Activated naive CD4-positive, alpha-beta T cell treated with anti-CD3 and anti-CD28 coated beads, Interleukin-2, amount 10 ng/mL, durations not matched to agents 7 days and 5 days (primary cell): ENCODE data around the gene CREB3L4.
"Not testable (repeated sequence)": the region's sequence is repeated elsewhere in the genome, so short reads cannot be mapped to it uniquely, and the experiment has no call there.

ENCODE experiments used
- CTCF ChIA-PET: fragments of 350-600 bp; sonication (Branson Sonifier 250); formaldehyde crosslinking; loops from one replicate; lab custom pipeline; 2021; ENCODE audit warnings: antibody characterized with exemption; lab: Charles Lee
- DNase-seq: peaks from one replicate; pipeline ENCODE4 v3.0.0-alpha.2; 2020
- H3K27ac Mint-ChIP-seq: one replicate; pipeline ENCODE4 v1.8.0; 2021; ENCODE audit warnings: mild to moderate bottlenecking, moderate library complexity, mixed read lengths
- H3K27me3 Mint-ChIP-seq: one replicate; pipeline ENCODE4 v1.8.0; 2021; ENCODE audit warnings: mild to moderate bottlenecking, mixed read lengths
- H3K36me3 Mint-ChIP-seq: one replicate; pipeline ENCODE4 v1.8.0; 2021; ENCODE audit warnings: mixed read lengths
- H3K4me1 Mint-ChIP-seq: one replicate; pipeline ENCODE4 v1.8.0; 2021; ENCODE audit warnings: mixed read lengths
- H3K4me3 Mint-ChIP-seq: one replicate; pipeline ENCODE4 v1.8.0; 2021; ENCODE audit warnings: mild to moderate bottlenecking, moderate library complexity, mixed read lengths
- H3K9me3 Mint-ChIP-seq: one replicate; pipeline ENCODE4 v1.8.0; 2021; ENCODE audit warnings: mixed read lengths

Gene CREB3L4

DNA sequence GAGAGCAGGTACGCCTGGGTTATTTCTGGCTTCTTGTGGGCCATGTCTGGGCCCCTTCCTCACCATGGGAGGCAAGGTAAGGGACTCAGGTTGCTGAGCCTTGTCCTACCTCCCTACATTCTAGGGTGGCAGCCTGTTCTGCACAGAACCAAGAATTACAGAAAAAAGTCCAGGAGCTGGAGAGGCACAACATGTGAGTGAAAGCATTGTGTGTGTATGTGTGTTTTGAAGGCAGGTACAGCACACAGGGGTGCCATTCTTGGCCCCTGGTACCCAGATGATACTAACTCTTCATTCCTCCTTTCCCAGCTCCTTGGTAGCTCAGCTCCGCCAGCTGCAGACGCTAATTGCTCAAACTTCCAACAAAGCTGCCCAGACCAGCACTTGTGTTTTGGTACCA is 5.4 kb downstream of the CREB3L4 start:
- peaks cover 42% of the 10 kb centered on the region for H3K36me3 Mint-ChIP-seq
- no peak overlapping the region for H3K4me3 Mint-ChIP-seq
- H3K9me3 Mint-ChIP-seq: no peaks in the 10 kb centered on the region
- no peak for DNase-seq
- no peaks in the 10 kb centered on the region for H3K27me3 Mint-ChIP-seq
- H3K27ac Mint-ChIP-seq: no peak overlapping the region
- CTCF ChIA-PET: interaction anchor here (1.2 to 1.3 kb wide), 2 partner anchors 11 to 14 kb away, joined by 3 read pairs; partner anchors contain the start of gene RAB13
- peaks cover 64% of the 10 kb centered on the region for H3K4me1 Mint-ChIP-seq

DNA sequence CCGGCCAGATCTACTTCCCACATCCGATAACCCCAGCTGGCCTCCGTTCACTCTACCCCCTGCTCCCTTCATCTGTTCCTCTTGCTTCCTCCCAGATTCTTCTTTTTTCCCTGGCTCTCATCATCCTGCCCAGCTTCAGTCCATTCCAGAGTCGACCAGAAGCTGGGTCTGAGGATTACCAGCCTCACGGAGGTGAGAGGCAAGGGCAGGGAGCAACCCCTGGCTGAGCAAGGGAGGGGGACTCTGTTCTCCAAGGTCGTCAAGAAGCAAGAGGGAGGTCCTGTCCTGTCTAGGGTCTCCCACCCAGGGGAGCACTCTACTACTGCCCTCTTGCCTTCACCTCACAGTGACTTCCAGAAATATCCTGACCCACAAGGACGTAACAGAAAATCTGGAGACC is 5.8 kb downstream of the CREB3L4 start:
- Mint-ChIP-seq H3K27me3 (no peaks in the 10 kb centered on the region), H3K36me3 (peaks cover 42% of the 10 kb centered on the region), H3K9me3 (no peaks in the 10 kb centered on the region), H3K4me1 (peaks cover 64% of the 10 kb centered on the region), H3K27ac (no peak overlapping the region), H3K4me3 (no peak overlapping the region)
- DNase-seq: no peak
- CTCF ChIA-PET: interaction anchor here (1.3 to 3.1 kb wide), 2 partner anchors 13 kb away, joined by 3 to 18 read pairs; partner anchors contain the start of gene RAB13

DNA sequence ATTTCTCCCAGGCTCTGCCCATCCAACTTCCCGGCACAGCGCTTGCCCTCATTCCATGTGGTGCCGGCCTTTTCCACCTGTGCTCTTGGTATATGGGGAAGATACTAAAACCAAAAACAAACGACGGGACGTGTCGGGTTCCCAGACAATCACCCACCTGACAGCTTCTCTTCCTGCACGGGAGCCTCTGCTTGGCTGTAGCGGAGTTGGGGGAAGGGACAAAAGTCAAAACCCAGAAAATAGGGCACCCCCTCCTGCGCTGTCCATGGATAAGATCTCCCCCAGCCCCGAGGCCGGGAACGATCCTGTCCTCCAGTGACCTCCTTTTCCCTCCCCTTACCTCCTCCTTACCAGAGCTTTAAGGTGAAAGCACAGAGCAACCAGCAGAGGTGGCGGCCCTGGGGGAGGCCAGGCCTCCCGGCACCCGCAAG is 9.1 kb downstream of the CREB3L4 start:
- peaks cover 56% of the 10 kb centered on the region for H3K4me1 Mint-ChIP-seq
- no peak for DNase-seq
- H3K27me3 Mint-ChIP-seq: peaks cover 2% of the 10 kb centered on the region
- peaks cover 42% of the 10 kb centered on the region for H3K36me3 Mint-ChIP-seq
- no peaks in the 10 kb centered on the region for H3K9me3 Mint-ChIP-seq
- H3K4me3 Mint-ChIP-seq: peak overlapping the region; percentile 89
- peak overlapping the region; percentile 92 for H3K27ac Mint-ChIP-seq
- CTCF ChIA-PET: interaction anchor here (1.1 to 3.1 kb wide), 7 partner anchors 9 to 180 kb away, joined by 3 to 22 read pairs (median 8); partner anchors contain the start of genes CREB3L4 and RAB13

DNA sequence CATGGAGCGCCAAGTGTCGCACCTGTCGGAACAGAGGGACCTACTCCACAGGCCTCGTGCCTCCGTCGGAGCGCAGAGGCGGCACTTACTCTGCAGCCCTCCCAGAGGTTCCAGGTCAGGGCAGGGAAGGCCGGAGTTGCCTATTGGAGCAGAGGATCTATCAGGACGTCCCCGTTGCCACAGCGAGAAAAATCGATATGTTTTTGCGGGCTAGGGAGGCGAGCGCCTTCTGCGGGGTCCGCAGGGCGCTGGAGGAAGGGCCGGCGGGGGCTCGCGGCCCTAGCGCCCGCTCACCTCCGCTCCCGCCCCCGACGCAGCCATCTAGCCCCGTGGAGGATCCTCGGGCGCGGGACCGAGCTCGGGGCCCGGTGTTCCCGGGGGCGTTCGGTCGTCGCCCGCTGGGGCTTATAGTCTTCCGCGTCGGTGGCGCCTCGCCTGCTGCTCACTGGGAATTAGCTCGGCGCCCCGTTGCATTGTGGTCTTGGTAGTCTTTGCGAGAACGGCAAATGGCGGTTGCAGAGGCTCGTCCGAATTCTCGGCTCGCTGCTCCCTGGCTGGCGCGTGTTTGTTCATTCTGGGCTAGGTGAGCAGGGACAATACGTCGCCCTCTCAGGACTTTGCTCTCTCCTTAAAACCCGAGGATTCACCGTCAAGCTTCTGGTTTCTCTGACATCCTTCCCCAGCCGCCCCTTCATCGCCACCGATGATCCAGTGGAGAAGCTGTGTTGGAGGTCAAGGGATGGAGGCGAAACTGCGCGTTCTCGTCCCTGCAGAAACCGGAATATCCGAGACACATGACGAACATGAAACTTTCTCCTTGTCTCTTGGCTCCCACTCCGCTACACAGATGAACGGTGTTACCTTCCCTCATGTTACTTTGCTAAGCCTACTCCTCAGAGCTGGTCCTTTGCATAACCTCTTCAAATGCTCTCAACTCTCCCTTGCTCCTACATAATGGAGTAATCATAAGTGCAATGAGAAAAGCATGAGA is 9.8 kb downstream of the CREB3L4 start, which contains the start of gene JTB:
JTB (minus strand) TSS at position 425 of the 991 bp plus-strand sequence; CDS start at position 3, 422 bp downstream.
- Mint-ChIP-seq H3K27ac (peak within 1 kb of the TSS; percentile 92), H3K27me3 (peaks cover 4% of the 10 kb centered on the region), H3K4me1 (peaks cover 49% of the 10 kb centered on the region), H3K4me3 (peak within 1 kb of the TSS; percentile 89), H3K36me3 (peaks cover 37% of the 10 kb centered on the region), H3K9me3 (no peaks in the 10 kb centered on the region)
- peak; percentile 94 for DNase-seq
- CTCF ChIA-PET: interaction anchor here (0.6 to 2.2 kb wide), 9 partner anchors 9 to 357 kb away, joined by 3 to 22 read pairs (median 6); partner anchors contain the start of genes CREB3L4, DENND4B and RAB13

DNA sequence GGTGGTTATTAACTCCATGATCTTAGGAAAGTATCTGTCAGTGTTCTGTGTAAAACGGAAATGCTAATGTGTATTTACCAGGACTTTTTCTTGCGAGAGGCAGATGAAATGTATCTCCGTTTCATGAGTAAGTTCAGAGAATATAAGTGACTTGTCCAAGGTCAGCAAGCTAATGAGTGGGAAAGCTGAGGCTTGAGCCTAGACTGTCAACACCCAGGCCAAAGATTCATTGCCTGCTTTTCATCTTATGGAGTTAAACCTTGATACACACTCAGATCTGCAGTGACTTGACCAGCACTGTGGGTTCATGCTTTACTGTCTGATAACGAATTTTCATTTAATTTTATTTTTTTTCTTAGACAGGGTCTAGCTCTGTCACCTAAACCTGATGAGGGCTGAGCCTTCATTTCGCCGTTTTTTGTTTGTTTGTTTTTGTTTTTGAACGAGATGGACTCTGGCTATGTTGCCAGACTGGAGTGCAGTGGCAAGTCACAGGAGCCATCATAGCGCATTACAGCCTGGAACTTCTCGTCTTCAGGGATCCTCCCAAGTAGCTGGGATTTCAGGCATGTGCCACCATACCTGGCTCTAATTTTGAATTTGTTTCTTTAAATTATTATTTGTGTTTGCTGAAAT is 10.7 kb downstream of the CREB3L4 start:
- H3K4me3 Mint-ChIP-seq: peak overlapping the region; percentile 89
- CTCF ChIA-PET: interaction anchor here (0.7 to 2.2 kb wide), 7 partner anchors 8 to 181 kb away, joined by 3 to 22 read pairs (median 7); partner anchors contain the start of genes CREB3L4, DENND4B and RAB13
- no peak for DNase-seq
- peaks cover 4% of the 10 kb centered on the region for H3K27me3 Mint-ChIP-seq
- no peaks in the 10 kb centered on the region for H3K9me3 Mint-ChIP-seq
- H3K4me1 Mint-ChIP-seq: peaks cover 42% of the 10 kb centered on the region
- H3K27ac Mint-ChIP-seq: peak overlapping the region; percentile 84
- peaks cover 30% of the 10 kb centered on the region for H3K36me3 Mint-ChIP-seq

DNA sequence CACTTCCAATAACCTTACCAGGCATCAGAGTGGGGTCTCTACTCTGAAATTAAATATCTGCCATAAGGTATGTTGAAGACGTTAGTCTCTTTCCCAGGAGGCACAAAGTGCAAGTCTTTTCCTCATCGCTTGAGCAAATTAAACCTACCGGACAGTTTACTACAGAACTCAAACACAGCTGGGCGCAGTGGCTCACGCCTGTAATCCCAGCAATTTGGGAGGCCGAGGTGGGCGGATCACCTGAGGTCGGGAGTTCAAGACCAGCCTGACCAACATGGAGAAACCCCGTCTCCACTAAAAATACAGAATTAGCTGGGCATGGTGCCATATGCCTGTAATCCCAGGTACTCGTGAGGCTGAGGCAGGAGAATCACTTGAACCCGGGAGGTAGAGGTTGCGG is 11.4 kb downstream of the CREB3L4 start:
- not testable (repeated sequence) for H3K9me3 Mint-ChIP-seq
- Mint-ChIP-seq H3K4me1 (peaks cover 37% of the 10 kb centered on the region), H3K27ac (peak overlapping the region; percentile 69)

DNA sequence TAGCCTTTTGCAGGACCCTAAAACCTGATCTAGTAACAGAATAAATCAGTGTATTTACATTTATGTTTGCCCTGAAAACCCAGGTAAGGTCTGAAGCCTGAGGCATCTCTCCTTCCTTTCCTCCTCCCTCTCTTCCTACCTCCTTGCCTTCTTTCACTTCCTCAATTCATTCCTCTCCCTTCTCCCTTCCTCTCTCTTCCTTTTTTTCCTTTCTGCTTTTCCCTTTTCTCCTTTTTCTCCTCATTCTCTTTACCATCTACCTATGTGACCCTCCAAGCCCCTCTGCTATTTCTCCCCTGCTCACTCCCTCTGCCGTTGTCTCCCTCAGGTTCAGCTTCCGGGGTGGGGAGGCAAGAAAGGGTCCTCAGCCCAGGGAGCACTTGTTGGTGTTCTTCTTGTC is 14.0 kb downstream of the CREB3L4 start:
- CTCF ChIA-PET, DNase-seq, H3K27ac Mint-ChIP-seq, H3K9me3 Mint-ChIP-seq, H3K36me3 Mint-ChIP-seq, H3K4me3 Mint-ChIP-seq: not testable (repeated sequence)
- Mint-ChIP-seq H3K27me3 (peaks cover 22% of the 10 kb centered on the region), H3K4me1 (peaks cover 30% of the 10 kb centered on the region)

More for the DNA sequence above, 11.4 kb downstream of the CREB3L4 start:
- not testable (repeated sequence) for DNase-seq, H3K27me3 Mint-ChIP-seq
- Mint-ChIP-seq H3K36me3 (peaks cover 26% of the 10 kb centered on the region), H3K4me3 (peak overlapping the region; percentile 89)
- CTCF ChIA-PET: interaction anchor here (1.5 to 1.9 kb wide), 2 partner anchors 13 to 32 kb away, joined by 3 to 7 read pairs; partner anchors contain the start of gene DENND4B

DNA sequence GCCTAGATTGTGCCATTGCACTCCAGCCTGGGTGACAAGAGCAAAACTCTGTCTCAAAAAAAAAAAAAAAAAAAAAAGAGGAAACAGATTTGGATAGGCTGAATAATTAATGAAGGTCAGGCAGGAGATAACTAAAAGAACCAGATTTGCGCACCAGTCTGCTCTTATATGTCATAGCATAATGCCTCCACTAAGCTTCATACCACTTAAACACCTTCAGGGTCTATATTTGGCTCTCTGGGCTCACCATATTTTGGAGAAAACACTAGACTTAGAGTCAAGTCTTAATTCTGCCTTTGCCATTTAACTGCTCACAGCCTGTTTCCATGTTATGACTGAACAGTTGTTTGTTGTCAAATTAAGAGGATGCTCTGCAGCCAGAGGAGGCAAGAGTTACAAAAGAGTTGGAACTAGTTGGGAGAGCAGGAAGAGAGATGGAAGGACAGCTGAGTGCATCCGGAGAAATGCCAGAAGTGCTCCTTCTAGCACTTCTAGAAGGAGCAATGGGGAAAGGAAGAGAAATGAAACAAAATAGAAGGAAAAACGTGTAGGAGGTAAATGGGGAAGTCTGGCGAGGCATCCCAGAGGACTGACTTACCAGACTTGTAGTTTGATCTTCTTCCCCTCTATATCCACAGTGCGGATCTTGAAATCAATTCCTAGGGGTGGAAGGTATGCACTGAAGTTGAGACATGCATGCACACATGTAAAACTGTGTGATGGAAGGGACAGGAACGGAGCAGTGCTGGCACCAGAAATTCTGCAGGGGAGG is 16.6 kb downstream of the CREB3L4 start:
- peaks cover 23% of the 10 kb centered on the region for H3K4me1 Mint-ChIP-seq
- DNase-seq: no peak
- H3K27ac Mint-ChIP-seq: no peak overlapping the region
- no peaks in the 10 kb centered on the region for H3K36me3 Mint-ChIP-seq
- H3K4me3 Mint-ChIP-seq: no peak overlapping the region
- no peaks in the 10 kb centered on the region for H3K9me3 Mint-ChIP-seq
- H3K27me3 Mint-ChIP-seq: peaks cover 22% of the 10 kb centered on the region
- CTCF ChIA-PET: interaction anchor here (0.8 to 4.7 kb wide), 6 partner anchors 17 to 194 kb away, joined by 3 to 54 read pairs (median 7); partner anchors contain the start of genes CREB3L4 and SLC39A1

DNA sequence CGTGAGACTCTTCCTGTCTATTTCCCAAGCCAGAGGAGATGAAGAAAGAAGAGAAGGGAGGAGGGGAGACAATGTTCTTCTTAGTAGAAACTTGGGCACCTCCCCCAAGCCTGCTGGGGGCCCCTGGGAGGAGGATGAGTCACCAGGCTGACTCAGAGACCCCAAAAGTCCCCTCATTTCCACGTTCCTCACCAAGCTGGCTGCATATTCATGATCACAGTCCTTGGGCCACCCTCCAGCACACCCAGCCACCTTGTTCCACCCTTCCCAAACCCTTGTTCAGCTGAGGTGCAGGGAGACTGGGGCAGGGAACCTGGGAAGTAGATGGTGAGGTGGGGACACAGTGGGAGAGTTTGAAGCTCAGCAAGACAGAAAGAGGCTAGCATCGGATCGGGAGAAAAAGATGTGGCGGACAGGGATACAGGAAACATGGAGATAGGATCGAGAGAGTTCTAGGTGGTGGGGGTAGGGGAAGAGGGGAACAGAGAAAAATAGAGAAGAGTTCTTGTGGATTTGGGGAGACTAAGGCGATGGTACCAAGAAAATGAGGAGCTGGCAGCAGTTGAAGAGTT is 17.7 kb downstream of the CREB3L4 start:
- Mint-ChIP-seq H3K27ac (peak overlapping the region; percentile 50), H3K9me3 (no peaks in the 10 kb centered on the region), H3K4me3 (no peak overlapping the region), H3K36me3 (no peaks in the 10 kb centered on the region), H3K27me3 (peaks cover 22% of the 10 kb centered on the region), H3K4me1 (peaks cover 29% of the 10 kb centered on the region)
- CTCF ChIA-PET: interaction anchor here (0.8 to 4.7 kb wide), 19 partner anchors 8 to 323 kb away, joined by 3 to 54 read pairs (median 6); partner anchors contain the start of genes CREB3L4, CRTC2, DENND4B and JTB
- no peak for DNase-seq

DNA sequence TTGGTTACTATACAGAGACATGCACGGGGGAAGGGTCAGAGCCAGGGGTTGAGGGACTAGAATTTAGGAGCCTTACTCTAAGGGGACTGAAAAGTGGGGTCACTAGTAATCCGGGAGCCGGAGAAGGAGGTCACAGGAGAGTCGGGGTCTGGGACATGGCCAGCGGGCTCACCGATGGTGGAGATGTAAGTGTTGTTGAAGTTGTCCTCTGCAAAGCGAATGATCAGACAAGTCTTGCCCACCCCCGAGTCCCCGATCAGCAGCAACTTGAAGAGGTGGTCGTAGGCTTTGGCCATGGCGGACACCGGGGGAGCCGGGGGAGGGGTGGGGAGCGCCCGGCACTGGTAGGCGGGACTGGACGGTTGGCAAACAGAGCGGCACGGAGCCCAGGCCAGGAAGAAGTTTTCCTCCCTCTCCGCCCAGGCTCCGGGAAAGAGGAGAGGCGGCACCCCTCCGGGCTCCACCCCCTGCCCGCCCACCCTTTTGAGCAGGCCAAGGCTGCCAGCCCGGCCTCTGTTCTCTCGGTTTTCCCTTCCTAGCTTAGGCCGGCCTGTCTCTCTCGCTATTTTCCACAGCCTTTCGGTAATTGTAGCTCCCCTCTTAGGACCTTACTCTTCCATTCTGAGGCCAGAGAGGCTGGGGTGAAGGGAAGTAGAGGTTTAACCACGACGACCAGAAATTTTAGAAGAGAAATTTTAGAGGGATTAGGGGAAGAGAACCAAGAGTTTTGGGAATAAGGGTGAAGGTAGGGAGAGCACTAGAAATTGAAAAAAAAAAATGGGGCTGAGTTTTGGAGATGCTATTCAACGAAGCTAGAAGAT is 18.4 kb downstream of the CREB3L4 start, which contains the start of gene RAB13:
RAB13 (minus strand) TSS at position 399 of the 821 bp plus-strand sequence; CDS start at position 296, 103 bp downstream.
- H3K9me3 Mint-ChIP-seq: no peaks in the 10 kb centered on the region
- peak within 1 kb of the TSS; percentile 89 for H3K27ac Mint-ChIP-seq
- H3K4me1 Mint-ChIP-seq: peaks cover 31% of the 10 kb centered on the region
- peaks cover 22% of the 10 kb centered on the region for H3K27me3 Mint-ChIP-seq
- no peak for DNase-seq
- peak within 1 kb of the TSS; percentile 39 for H3K4me3 Mint-ChIP-seq
- CTCF ChIA-PET: interaction anchor here (0.7 to 4.7 kb wide), 34 partner anchors 8 to 476 kb away, joined by 3 to 54 read pairs (median 6); partner anchors contain the start of genes CREB3L4, CRTC2, DENND4B and GATAD2B
- peaks cover 7% of the 10 kb centered on the region for H3K36me3 Mint-ChIP-seq

DNA sequence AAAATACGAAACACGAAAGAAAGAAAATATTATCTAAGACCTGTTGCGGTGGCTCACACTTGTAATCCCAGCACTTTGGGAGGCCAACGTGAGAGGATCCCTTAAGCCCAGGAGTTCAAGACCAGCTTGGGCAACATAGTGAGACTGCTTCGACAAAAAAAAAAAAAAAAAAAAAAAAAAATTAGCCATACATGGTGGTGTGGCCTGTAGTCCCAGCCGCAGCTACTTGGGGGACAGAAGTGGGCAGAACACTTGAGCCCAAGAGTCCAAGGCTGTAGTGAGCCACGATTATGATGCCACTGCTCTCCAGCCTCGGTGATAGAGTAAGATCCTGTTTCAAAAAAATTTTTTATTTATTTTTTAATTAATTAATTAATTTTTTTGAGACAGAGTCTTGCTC is 19.9 kb downstream of the CREB3L4 start:
- DNase-seq: no peak
- Mint-ChIP-seq H3K4me3 (no peak overlapping the region), H3K27ac (peak overlapping the region; percentile 89), H3K4me1 (peaks cover 44% of the 10 kb centered on the region), H3K27me3 (peaks cover 18% of the 10 kb centered on the region), H3K36me3 (peaks cover 18% of the 10 kb centered on the region), H3K9me3 (no peaks in the 10 kb centered on the region)
- CTCF ChIA-PET: interaction anchor here (0.6 to 4.7 kb wide), 24 partner anchors 10 to 482 kb away, joined by 3 to 54 read pairs (median 6); partner anchors contain the start of genes CREB3L4, CRTC2, JTB and SLC27A3
